GM10847 (cell line): ENCODE measurements around the gene ARRB1.

ENCODE experiments used
- POLR2A ChIP-seq: IDR thresholded peaks from 2 replicates; pipeline ENCODE4 v1.6.1; 2011; ENCODE audit not compliant: insufficient read length; ENCODE audit errors: extremely low read depth

The ARRB1 gene

GRCh38 chr11:75265851-75266531 is 85.5 kb downstream of the ARRB1 start:
- no peak for TF ChIP-seq POLR2A

GRCh38 chr11:75264971-75265370 is 86.5 kb downstream of the ARRB1 start:
- TF ChIP-seq POLR2A, result no peak

- TF ChIP-seq POLR2A, result no peak
Measured at GRCh38 chr11:75264356-75264755, 87.1 kb downstream of the ARRB1 start.

- no peak for TF ChIP-seq POLR2A
Measured at GRCh38 chr11:75263944-75264349, 87.5 kb downstream of the ARRB1 start.

- TF ChIP-seq POLR2A, result no peak
Measured at GRCh38 chr11:75262961-75263852, 88.3 kb downstream of the ARRB1 start.

GRCh38 chr11:75262436-75262835 is 89.0 kb downstream of the ARRB1 start:
- no peak for TF ChIP-seq POLR2A

GRCh38 chr11:75261902-75262361 is 89.5 kb downstream of the ARRB1 start:
- TF ChIP-seq POLR2A, result no peak

- no peak for TF ChIP-seq POLR2A
Measured at GRCh38 chr11:75260396-75261170, 90.9 kb downstream of the ARRB1 start.

- TF ChIP-seq POLR2A, result no peak
Measured at GRCh38 chr11:75254326-75254725, 97.1 kb downstream of the ARRB1 start.

GRCh38 chr11:75249704-75250103 is 101.8 kb downstream of the ARRB1 start:
- TF ChIP-seq POLR2A, result no peak

GRCh38 chr11:75248924-75249256 is 102.6 kb downstream of the ARRB1 start:
- no peak for TF ChIP-seq POLR2A

- TF ChIP-seq POLR2A, result no peak
Measured at GRCh38 chr11:75246671-75247350, 104.7 kb downstream of the ARRB1 start.

- TF ChIP-seq POLR2A, result no peak
Measured at GRCh38 chr11:75246006-75246670, 105.3 kb downstream of the ARRB1 start.

GRCh38 chr11:75245356-75246005 is 106.0 kb downstream of the ARRB1 start:
- no peak for TF ChIP-seq POLR2A
